IPS-NIHi11 (cell line): Measurements from ENCODE around the gene EXOC3L4.
"Not testable (repeated sequence)": the region's sequence is repeated elsewhere in the genome, so short reads cannot be mapped to it uniquely, and the experiment has no call there.

ENCODE experiments used
- DNase-seq: peaks from one replicate; pipeline ENCODE4 v3.0.0; 2012; ENCODE audit warnings: mixed read lengths, low spot score

EXOC3L4 gene

DNA sequence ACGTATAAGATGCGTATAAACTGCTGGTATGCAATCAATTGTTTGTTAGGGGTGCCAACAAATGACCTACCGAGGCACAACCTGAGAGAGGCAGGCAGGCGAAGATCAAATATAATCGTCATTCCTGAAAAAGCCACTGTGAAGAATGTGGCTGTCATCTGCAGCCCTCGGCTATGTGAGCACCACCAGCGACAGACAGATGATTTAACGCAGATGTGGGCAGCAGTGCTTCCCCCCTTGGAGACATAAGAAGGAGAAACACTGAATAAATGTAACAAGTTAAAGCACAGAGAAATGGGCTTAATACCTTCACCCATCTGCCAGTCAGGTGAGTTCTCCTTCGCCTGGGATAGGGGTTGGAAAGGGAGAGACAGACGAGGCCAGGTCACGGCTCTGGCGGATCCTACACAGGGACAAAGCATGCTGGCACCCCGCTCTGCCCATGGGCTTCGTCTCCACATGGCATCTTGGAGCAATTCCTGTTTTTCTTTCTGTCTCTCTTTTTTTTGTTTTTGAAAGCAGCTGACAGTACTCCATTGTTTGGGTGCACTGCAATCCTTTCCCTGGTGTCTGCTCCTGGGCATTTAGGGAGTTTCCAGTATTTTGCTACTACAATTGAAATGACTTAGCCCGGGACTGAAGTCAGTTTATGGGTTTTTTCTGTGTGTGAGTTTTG lies 56.9 kb downstream of the EXOC3L4 start:
- DNase-seq = no peak

DNA sequence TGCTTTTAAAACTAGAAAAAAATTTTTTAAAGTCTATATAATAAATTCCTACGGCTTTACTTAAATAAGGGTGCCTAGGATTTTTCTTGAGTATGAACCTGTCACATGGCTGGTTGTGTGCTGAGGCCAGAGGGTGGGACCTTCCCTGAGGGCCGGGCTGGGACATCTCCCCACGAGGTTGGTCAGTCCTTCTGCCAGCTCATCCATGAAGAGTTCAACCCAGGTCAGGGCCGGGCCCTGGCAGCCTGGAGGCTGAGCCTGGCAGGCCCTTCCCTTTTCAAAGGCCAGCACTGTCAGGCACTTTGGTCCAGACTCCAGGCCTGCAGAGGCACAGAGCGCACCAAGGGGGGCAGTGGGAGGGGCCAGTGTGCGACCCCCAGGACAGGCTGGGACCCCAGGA lies 60.5 kb downstream of the EXOC3L4 start:
- DNase-seq = peak; percentile 72

- DNase-seq = not testable (repeated sequence)
Observed at GRCh38 chr14:103155416-103155815, 60.9 kb downstream of the EXOC3L4 start.

DNA sequence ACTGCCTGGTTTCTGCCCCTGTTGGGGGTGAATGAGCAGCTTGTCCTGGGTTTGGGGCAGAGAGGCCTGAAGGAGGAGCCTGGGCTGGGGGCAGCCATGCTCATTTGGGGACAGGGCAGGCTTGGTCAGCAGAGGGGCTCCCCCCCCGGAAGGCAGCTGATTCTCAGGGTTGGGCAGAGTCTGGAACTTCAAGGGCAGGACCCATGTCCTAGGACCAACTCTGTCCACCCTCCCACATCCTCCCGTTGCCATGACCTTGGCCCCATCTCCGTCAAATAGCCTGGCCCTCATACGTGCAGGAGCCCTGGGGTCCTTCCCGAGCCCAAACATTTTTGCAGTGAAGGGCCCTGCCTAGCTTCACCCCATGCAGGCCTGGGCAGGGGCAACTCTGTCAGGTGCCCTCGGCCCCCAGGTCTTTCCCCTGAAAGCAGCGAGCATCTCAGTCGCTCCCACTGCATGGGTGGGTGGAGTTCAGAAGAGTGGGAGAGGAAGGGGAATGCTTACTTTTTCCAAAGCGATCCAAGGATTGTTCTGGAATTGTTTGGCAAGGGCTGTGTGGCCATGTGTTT lies 61.4 kb downstream of the EXOC3L4 start:
- no peak for DNase-seq

- DNase-seq = peak; percentile 37
Observed at GRCh38 chr14:103156651-103157378, 62.3 kb downstream of the EXOC3L4 start.

GRCh38 chr14:103157969-103158368 lies 63.4 kb downstream of the EXOC3L4 start:
- DNase-seq = no peak

DNA sequence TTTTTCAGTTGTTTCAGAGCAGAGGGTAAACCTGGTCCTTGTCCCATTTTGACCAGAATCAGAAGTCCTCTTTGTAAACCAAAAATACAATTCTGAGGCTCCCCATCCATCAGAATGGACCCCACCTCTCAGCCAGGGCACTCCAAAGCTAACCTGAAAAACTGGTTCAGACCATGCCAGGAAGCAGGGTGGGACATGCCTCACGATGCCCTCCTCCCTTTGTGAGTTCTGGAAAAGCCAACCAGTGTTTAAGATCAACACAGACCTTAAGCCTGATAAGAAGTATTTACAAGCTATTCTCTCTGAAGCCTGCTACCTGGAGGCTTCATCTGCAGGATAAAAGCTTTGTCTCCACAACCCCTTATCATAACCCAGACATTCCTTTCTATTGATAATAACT lies 64.2 kb downstream of the EXOC3L4 start:
- DNase-seq = no peak
